Fibroblast of the aortic adventitia (primary cell): ENCODE measurements around the gene TGFBI. TPM values are rescaled to one million over a fixed set of nuclear protein-coding genes. Genes with fewer than 3 reads are reported as not detected.

Experiments used
- DNase-seq: peaks from one replicate; pipeline ENCODE4 v3.0.0-alpha.2; 2010; ENCODE audit warnings: low read depth
- H3K4me3 ChIP-seq: 2 replicates; pipeline ENCODE4 v1.5.1; 2011; ENCODE audit warnings: low read depth, mild to moderate bottlenecking, control low read depth, low read length, moderate library complexity
- total RNA-seq: library from RNA; depleted of rRNA; stranded (reverse); fragments of >200 nt; gene quantifications from 2 replicates; pipeline ENCODE4 v1.2.3, GENCODE V29; 2012; ENCODE audit warnings: low replicate concordance
- TF ChIP-seq, protein P1 (sequence below): IDR thresholded peaks from 2 replicates; pipeline ENCODE4 v1.5.1; 2011; ENCODE audit warnings: mild to moderate bottlenecking, low read length, control low read depth, inconsistent platforms; ENCODE audit not compliant: insufficient read depth

TGFBI gene
- total RNA-seq, 1 donor: 227 TPM

GRCh38 chr5:136015003-136015375, 13.8 kb upstream of the TGFBI start:
- DNase-seq: no peak
- TF ChIP-seq, protein P1, sequence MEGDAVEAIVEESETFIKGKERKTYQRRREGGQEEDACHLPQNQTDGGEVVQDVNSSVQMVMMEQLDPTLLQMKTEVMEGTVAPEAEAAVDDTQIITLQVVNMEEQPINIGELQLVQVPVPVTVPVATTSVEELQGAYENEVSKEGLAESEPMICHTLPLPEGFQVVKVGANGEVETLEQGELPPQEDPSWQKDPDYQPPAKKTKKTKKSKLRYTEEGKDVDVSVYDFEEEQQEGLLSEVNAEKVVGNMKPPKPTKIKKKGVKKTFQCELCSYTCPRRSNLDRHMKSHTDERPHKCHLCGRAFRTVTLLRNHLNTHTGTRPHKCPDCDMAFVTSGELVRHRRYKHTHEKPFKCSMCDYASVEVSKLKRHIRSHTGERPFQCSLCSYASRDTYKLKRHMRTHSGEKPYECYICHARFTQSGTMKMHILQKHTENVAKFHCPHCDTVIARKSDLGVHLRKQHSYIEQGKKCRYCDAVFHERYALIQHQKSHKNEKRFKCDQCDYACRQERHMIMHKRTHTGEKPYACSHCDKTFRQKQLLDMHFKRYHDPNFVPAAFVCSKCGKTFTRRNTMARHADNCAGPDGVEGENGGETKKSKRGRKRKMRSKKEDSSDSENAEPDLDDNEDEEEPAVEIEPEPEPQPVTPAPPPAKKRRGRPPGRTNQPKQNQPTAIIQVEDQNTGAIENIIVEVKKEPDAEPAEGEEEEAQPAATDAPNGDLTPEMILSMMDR: no peak
- no peak overlapping the region for H3K4me3 ChIP-seq

GRCh38 chr5:136015966-136016650, 12.7 kb upstream of the TGFBI start:
- H3K4me3 ChIP-seq: no peak overlapping the region
- TF ChIP-seq, protein P1: no peak
- no peak for DNase-seq

DNA sequence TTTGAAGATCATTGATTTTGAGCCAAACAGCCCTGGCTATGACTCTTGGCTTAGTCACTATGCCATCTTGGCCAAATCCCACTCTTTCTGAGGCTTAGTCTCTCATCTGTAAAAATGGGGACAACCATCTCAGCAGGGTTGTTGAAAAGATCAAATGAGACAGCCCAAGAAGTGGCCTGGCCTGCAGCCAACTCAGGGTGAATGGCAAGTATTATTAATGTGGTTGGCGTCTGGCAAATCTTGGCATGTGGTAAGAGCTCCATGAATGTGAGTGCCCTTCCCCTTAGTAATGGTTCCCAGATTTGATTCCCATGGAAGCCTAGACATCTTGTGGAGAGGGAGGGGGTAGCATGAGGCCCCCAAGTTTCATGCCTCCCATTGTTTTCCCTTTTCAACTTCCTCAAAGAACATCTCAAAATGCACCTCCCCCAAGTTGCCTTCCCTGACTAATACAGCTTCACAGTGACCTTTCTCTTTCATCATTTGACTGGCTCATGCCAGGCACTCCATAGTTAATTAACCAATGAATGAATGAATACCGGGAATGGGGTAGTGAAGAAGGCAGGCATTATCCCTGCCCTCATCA, 11.8 kb upstream of the TGFBI start:
- DNase-seq: peak; percentile 96
- no peak overlapping the region for H3K4me3 ChIP-seq
- TF ChIP-seq, protein P1: peak; percentile 23

GRCh38 chr5:136018814-136019783, 9.7 kb upstream of the TGFBI start:
- H3K4me3 ChIP-seq: no peak overlapping the region
- TF ChIP-seq, protein P1: peak; percentile 68
- DNase-seq: peak; percentile 98

DNA sequence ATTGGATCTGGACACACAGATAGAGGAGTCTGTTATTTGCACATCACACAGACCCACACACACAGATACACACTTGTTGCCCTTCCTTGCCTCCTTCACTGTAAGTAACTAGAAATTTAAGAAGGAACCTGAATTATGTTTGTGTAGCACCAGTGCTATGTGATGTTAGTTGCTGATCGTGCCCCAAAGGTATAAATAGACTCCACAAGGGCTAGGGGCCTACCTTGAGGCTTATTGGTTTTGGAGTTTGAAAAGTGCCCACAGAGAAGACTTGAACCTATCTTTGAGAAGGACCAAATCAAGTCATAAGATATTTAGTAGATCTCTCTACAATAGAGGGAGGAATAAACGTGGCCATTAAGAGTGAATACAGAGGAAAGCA, 8.8 kb upstream of the TGFBI start:
- no peak overlapping the region for H3K4me3 ChIP-seq
- TF ChIP-seq, protein P1: no peak
- no peak for DNase-seq

GRCh38 chr5:136020383-136021015, 8.3 kb upstream of the TGFBI start:
- TF ChIP-seq, protein P1: no peak
- H3K4me3 ChIP-seq: no peak overlapping the region
- DNase-seq: peak; percentile 95
